ENCODE results near the gene PTPN1. TPM values are rescaled to one million over a fixed set of nuclear protein-coding genes. Genes with fewer than 3 reads are reported as not detected.

Gene PTPN1
- total and polyA plus RNA-seq, 8 donors = 10.8 to 26.8 (median 16.8) TPM

GRCh38 chr20:50582092-50582491 is 71.9 kb downstream of the PTPN1 start:
- Histone ChIP-seq H3K9me3 (no peaks in the 10 kb centered on the region), H3K4me1 (peaks cover 0 to 15% (median 7%) of the 10 kb centered on the region in 4 donors), H3K4me3 (no peak overlapping the region), H3K27ac (no peak overlapping the region), H3K27me3 (no peaks in the 10 kb centered on the region), H3K36me3 (peaks cover 49 to 100% (median 100%) of the 10 kb centered on the region in 4 donors)
- TF ChIP-seq POLR2AphosphoS5 (IDR thresholded peaks at IDR 0.05) = no peak
- TF ChIP-seq POLR2A (IDR thresholded peaks at IDR 0.05) = no peak
- no peak for TF ChIP-seq CTCF (IDR thresholded peaks at IDR 0.05)
- no peak for TF ChIP-seq EP300 (IDR thresholded peaks at IDR 0.05)
- WGBS, 5 donors = 67 to 83% (median 80%) methylated on average over 6 of the region's 6 CpGs
- DNase-seq = no peak
- intact Hi-C loops (cut with DNase I; ENCODE audit: low total_unique reads) = no loop called here

GRCh38 chr20:50582591-50583234 is 72.5 kb downstream of the PTPN1 start:
- no peak for DNase-seq
- WGBS, 5 donors = 85 to 92% (median 89%) methylated on average over 26 of the region's 26 CpGs
- no peak overlapping the region for H3K27ac ChIP-seq
- peaks cover 0 to 13% (median 2%) of the 10 kb centered on the region in 4 donors for H3K4me1 ChIP-seq
- no peak for TF ChIP-seq POLR2AphosphoS5 (IDR thresholded peaks at IDR 0.05)
- no peak for TF ChIP-seq EP300 (IDR thresholded peaks at IDR 0.05)
- TF ChIP-seq POLR2A (IDR thresholded peaks at IDR 0.05) = no peak
- no peak for TF ChIP-seq CTCF (IDR thresholded peaks at IDR 0.05)
- intact Hi-C loops (cut with DNase I; ENCODE audit: low total_unique reads) = no loop called here
- peaks cover 54 to 100% (median 100%) of the 10 kb centered on the region in 4 donors for H3K36me3 ChIP-seq
- no peak overlapping the region for H3K4me3 ChIP-seq
- H3K9me3 ChIP-seq = no peaks in the 10 kb centered on the region
- H3K27me3 ChIP-seq = no peaks in the 10 kb centered on the region

- peak overlapping the region in 1 of 5 donors; percentile 7 for H3K27ac ChIP-seq
Measured at GRCh38 chr20:50583442-50584150, 73.4 kb downstream of the PTPN1 start.

More at GRCh38 chr20:50583442-50584150, 73.4 kb downstream of the PTPN1 start:
- WGBS, 5 donors = 83 to 93% (median 88%) methylated on average over 15 of the region's 15 CpGs
- Histone ChIP-seq H3K9me3 (no peaks in the 10 kb centered on the region), H3K36me3 (peaks cover 50 to 98% (median 96%) of the 10 kb centered on the region in 4 donors), H3K27me3 (no peaks in the 10 kb centered on the region), H3K4me3 (no peak overlapping the region), H3K4me1 (peaks cover 0 to 10% (median 3%) of the 10 kb centered on the region in 4 donors)
- TF ChIP-seq CTCF (IDR thresholded peaks at IDR 0.05) = no peak
- TF ChIP-seq POLR2AphosphoS5 (IDR thresholded peaks at IDR 0.05) = no peak
- TF ChIP-seq POLR2A (IDR thresholded peaks at IDR 0.05) = no peak
- no peak for TF ChIP-seq EP300 (IDR thresholded peaks at IDR 0.05)
- DNase-seq = no peak
- intact Hi-C loops (cut with DNase I; ENCODE audit: low total_unique reads) = no loop called here

All from stomach (tissue), 9 donors.